ENCODE data around the gene NRXN3. TPM values are rescaled to one million over a fixed set of nuclear protein-coding genes. Genes with fewer than 3 reads are reported as not detected.
A peak's percentile ranks its signal among the peaks of the same experiment; 100 is the strongest.

NRXN3 gene
- polyA plus RNA-seq, 1 of the 3 experiments (the other 2 are of a cell fraction): 1.6 TPM

DNA sequence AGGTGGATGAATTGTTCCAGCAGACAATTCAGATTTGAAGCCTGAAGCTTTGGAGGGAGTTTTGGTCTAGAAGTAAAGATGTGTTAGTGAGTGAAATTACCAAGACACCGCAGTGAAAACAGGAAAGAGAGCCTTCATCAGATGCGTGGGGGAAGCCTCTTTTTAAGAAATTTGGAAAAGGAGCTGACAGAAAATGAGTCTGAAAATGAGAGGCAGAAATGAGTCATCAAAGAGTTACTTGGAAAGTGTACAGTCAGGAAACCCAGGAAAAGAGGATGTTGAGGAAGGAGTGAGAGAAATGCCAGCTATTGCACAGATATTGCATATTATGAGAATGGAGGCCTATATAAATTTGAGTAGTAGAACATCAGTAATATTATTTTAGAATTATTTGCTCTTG is 520.7 kb downstream of the NRXN3 start:
- ChIA-PET CTCF (no interaction called here), POLR2A (no interaction called here)
- no peak overlapping the region for H2AFZ ChIP-seq (ENCODE audit: low read depth)
- H3K9me2 ChIP-seq: no peaks in the 10 kb centered on the region; the same call in 1 of the 2 replicates
- H3K4me3 ChIP-seq (ENCODE audit: low read depth in 2 of 2, low read length in 1 of 2): no peak overlapping the region
- H3K27me3 ChIP-seq (ENCODE audit: insufficient read depth): no peaks in the 10 kb centered on the region
- DNase-seq: no peak
- no peaks in the 10 kb centered on the region for H4K20me1 ChIP-seq (ENCODE audit: insufficient read depth)
- no peaks in the 10 kb centered on the region for H3K79me2 ChIP-seq (ENCODE audit: insufficient read depth)
- TF ChIP-seq MXI1 (IDR thresholded peaks at IDR 0.05; ENCODE audit: low read depth, low read length) (no peak), RFX5 (IDR thresholded peaks at IDR 0.05; ENCODE audit: low read length) (no peak), RXRA (IDR thresholded peaks at IDR 0.05; ENCODE audit: borderline replicate concordance, low read depth) (no peak), GABPA (IDR thresholded peaks at IDR 0.05; ENCODE audit: low read depth) (no peak), ELF1 (IDR thresholded peaks at IDR 0.05) (no peak), GATA2 (CRISPR knock-in tag; IDR thresholded peaks at IDR 0.05) (no peak), YY1 (IDR thresholded peaks at IDR 0.05; ENCODE audit: low read depth) (no peak)
- TF ChIP-seq, protein P1, sequence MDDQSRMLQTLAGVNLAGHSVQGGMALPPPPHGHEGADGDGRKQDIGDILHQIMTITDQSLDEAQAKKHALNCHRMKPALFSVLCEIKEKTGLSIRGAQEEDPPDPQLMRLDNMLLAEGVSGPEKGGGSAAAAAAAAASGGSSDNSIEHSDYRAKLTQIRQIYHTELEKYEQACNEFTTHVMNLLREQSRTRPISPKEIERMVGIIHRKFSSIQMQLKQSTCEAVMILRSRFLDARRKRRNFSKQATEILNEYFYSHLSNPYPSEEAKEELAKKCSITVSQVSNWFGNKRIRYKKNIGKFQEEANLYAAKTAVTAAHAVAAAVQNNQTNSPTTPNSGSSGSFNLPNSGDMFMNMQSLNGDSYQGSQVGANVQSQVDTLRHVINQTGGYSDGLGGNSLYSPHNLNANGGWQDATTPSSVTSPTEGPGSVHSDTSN (IDR thresholded peaks at IDR 0.05): no peak
- TF ChIP-seq, protein P2, sequence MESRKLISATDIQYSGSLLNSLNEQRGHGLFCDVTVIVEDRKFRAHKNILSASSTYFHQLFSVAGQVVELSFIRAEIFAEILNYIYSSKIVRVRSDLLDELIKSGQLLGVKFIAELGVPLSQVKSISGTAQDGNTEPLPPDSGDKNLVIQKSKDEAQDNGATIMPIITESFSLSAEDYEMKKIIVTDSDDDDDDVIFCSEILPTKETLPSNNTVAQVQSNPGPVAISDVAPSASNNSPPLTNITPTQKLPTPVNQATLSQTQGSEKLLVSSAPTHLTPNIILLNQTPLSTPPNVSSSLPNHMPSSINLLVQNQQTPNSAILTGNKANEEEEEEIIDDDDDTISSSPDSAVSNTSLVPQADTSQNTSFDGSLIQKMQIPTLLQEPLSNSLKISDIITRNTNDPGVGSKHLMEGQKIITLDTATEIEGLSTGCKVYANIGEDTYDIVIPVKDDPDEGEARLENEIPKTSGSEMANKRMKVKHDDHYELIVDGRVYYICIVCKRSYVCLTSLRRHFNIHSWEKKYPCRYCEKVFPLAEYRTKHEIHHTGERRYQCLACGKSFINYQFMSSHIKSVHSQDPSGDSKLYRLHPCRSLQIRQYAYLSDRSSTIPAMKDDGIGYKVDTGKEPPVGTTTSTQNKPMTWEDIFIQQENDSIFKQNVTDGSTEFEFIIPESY (IDR thresholded peaks at IDR 0.05; ENCODE audit: borderline replicate concordance, low read depth): no peak
- TF ChIP-seq, protein P3, sequence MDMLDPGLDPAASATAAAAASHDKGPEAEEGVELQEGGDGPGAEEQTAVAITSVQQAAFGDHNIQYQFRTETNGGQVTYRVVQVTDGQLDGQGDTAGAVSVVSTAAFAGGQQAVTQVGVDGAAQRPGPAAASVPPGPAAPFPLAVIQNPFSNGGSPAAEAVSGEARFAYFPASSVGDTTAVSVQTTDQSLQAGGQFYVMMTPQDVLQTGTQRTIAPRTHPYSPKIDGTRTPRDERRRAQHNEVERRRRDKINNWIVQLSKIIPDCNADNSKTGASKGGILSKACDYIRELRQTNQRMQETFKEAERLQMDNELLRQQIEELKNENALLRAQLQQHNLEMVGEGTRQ (IDR thresholded peaks at IDR 0.05; ENCODE audit: borderline replicate concordance, low read depth, low read length): no peak
- no peak overlapping the region for H3K4me2 ChIP-seq
- H3F3A ChIP-seq (replicated peaks; ENCODE audit: insufficient read depth): no peaks in the 10 kb centered on the region
- WGBS (ENCODE audit: low lambda C conversion rate): 33% methylated on average over 2 of the region's 2 CpGs
- no peak overlapping the region for H3K9ac ChIP-seq
- H3K9me3 ChIP-seq: no peaks in the 10 kb centered on the region
- no peaks in the 10 kb centered on the region for H3K36me3 ChIP-seq (replicated peaks in 1 of 2; ENCODE audit: control insufficient read depth in 1 of 2, insufficient read depth in 2 of 2, low read length in 1 of 2)
- H3K4me1 ChIP-seq (ENCODE audit: control insufficient read depth in 1 of 2, insufficient read depth in 2 of 2, low read depth in 1 of 2, low read length in 1 of 2): peaks cover 0 to 4% of the 10 kb centered on the region in 2 experiments; a peak in 2 of 4 replicates
- no peak overlapping the region for H3K27ac ChIP-seq (ENCODE audit: low read depth in 2 of 2, low read length in 1 of 2)

DNA sequence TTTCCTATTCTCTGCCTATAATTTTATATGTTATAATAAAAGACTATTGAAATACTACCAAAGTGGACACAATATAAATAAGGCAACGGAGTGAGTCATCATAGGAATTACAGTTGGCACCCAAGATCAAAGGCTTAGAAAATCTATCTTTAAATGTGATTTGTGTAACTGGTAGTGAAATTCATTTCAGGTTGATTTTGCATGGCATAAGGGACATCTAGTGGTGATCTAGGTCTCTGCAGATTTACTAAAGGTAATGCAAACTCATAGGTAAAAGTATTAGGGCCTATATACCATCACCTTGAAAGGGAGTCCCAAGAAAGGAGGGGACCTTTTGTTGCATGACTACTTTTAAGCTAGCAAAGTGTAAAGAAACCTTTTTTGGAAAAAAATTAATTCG is 527.2 kb downstream of the NRXN3 start:
- Histone ChIP-seq H4K20me1 (ENCODE audit: insufficient read depth) (no peaks in the 10 kb centered on the region), H3K4me3 (ENCODE audit: low read depth in 2 of 2, low read length in 1 of 2) (peak overlapping the region in 1 of 2 experiments; percentile 32; a peak in 1 of 4 replicates), H3K36me3 (replicated peaks in 1 of 2; ENCODE audit: control insufficient read depth in 1 of 2, insufficient read depth in 2 of 2, low read length in 1 of 2) (no peaks in the 10 kb centered on the region), H3F3A (replicated peaks; ENCODE audit: insufficient read depth) (no peaks in the 10 kb centered on the region), H3K4me1 (ENCODE audit: control insufficient read depth in 1 of 2, insufficient read depth in 2 of 2, low read depth in 1 of 2, low read length in 1 of 2) (peaks cover 0 to 4% of the 10 kb centered on the region in 2 experiments; a peak in 2 of 4 replicates), H3K9me3 (no peaks in the 10 kb centered on the region), H3K79me2 (ENCODE audit: insufficient read depth) (no peaks in the 10 kb centered on the region), H3K9me2 (no peaks in the 10 kb centered on the region), H2AFZ (ENCODE audit: low read depth) (no peak overlapping the region), H3K9ac (no peak overlapping the region), H3K4me2 (no peak overlapping the region), H3K27ac (ENCODE audit: low read depth in 2 of 2, low read length in 1 of 2) (no peak overlapping the region), H3K27me3 (ENCODE audit: insufficient read depth) (no peaks in the 10 kb centered on the region)
- peak; percentile 17 for DNase-seq
- ChIA-PET CTCF (interaction anchor here (0.6 to 2.5 kb wide), 16 partner anchors 9 to 818 kb away, joined by 3 to 18 read pairs (median 3); partner anchors contain the start of gene NRXN3), POLR2A (no interaction called here)
- peak; percentile 19; the same call in 1 of the 2 replicates for TF ChIP-seq SMC3 (IDR thresholded peaks at IDR 0.05; ENCODE audit: low read depth, low read length)
- TF ChIP-seq TCF12 (IDR thresholded peaks at IDR 0.05): no peak
- TF ChIP-seq, protein P4, sequence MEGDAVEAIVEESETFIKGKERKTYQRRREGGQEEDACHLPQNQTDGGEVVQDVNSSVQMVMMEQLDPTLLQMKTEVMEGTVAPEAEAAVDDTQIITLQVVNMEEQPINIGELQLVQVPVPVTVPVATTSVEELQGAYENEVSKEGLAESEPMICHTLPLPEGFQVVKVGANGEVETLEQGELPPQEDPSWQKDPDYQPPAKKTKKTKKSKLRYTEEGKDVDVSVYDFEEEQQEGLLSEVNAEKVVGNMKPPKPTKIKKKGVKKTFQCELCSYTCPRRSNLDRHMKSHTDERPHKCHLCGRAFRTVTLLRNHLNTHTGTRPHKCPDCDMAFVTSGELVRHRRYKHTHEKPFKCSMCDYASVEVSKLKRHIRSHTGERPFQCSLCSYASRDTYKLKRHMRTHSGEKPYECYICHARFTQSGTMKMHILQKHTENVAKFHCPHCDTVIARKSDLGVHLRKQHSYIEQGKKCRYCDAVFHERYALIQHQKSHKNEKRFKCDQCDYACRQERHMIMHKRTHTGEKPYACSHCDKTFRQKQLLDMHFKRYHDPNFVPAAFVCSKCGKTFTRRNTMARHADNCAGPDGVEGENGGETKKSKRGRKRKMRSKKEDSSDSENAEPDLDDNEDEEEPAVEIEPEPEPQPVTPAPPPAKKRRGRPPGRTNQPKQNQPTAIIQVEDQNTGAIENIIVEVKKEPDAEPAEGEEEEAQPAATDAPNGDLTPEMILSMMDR (IDR thresholded peaks at IDR 0.05): peak; percentile 52
- TF ChIP-seq RAD21 (IDR thresholded peaks at IDR 0.05; ENCODE audit: low read length): peak; percentile 75
- 4% methylated on average over 2 of the region's 2 CpGs for whole genome bisulfite sequencing (ENCODE audit: low lambda C conversion rate)

Measured in SK-N-SH (cell line).